GM19193 (cell line): ENCODE data around the gene ESRRA.

Experiments used
- POLR2A ChIP-seq: IDR thresholded peaks from 4 replicates; pipeline ENCODE4 v1.6.1; 2011; ENCODE audit not compliant: insufficient read depth, insufficient read length; ENCODE audit errors: extremely low read depth

The ESRRA gene

GRCh38 chr11:64341851-64342791, 36.8 kb downstream of the ESRRA start:
- no peak for TF ChIP-seq POLR2A

- TF ChIP-seq POLR2A: no peak
These were observed 37.8 kb downstream of the ESRRA start for GRCh38 chr11:64342869-64343745.

- no peak for TF ChIP-seq POLR2A
These were observed 38.6 kb downstream of the ESRRA start for GRCh38 chr11:64343767-64344559.

GRCh38 chr11:64344787-64345186, 39.5 kb downstream of the ESRRA start:
- TF ChIP-seq POLR2A: no peak

- no peak for TF ChIP-seq POLR2A
These were observed 42.0 kb downstream of the ESRRA start for GRCh38 chr11:64347193-64347867.

- no peak for TF ChIP-seq POLR2A
These were observed 43.2 kb downstream of the ESRRA start for GRCh38 chr11:64348383-64349024.

GRCh38 chr11:64349025-64349387, 43.7 kb downstream of the ESRRA start:
- TF ChIP-seq POLR2A: no peak

GRCh38 chr11:64349404-64349803, 44.1 kb downstream of the ESRRA start:
- no peak for TF ChIP-seq POLR2A

- TF ChIP-seq POLR2A: no peak
These were observed 45.9 kb downstream of the ESRRA start for GRCh38 chr11:64351136-64351631.

- no peak for TF ChIP-seq POLR2A
These were observed 47.0 kb downstream of the ESRRA start for GRCh38 chr11:64352099-64352994.

GRCh38 chr11:64352995-64353714, 47.8 kb downstream of the ESRRA start:
- TF ChIP-seq POLR2A: no peak
